ENCODE data around the gene LIMCH1.
"Not testable (repeated sequence)": the region's sequence is repeated elsewhere in the genome, so short reads cannot be mapped to it uniquely, and the experiment has no call there.

Gene LIMCH1

DNA sequence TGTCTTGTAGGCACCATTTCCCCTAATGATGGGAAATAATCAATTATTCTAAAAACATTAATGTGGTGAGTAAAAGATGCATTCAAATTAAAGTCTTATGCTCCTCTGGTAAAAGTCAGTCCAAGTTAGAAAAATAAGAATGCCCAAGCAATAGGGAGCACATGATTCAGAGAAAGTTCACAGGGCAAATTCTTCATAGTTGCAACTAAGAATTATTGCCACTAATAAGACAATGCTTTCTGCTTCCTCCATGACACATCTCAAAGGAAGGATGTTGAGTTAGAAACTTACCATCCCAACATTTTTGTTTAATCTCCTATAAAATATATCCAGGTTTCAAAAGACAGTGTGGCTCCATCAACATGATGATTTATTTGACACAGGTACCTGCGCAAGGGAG, 184.2 kb downstream of the LIMCH1 start:
- no peak for DNase-seq (ENCODE audit: low read depth in 2 of 3, low spot score in 1 of 3)

DNA sequence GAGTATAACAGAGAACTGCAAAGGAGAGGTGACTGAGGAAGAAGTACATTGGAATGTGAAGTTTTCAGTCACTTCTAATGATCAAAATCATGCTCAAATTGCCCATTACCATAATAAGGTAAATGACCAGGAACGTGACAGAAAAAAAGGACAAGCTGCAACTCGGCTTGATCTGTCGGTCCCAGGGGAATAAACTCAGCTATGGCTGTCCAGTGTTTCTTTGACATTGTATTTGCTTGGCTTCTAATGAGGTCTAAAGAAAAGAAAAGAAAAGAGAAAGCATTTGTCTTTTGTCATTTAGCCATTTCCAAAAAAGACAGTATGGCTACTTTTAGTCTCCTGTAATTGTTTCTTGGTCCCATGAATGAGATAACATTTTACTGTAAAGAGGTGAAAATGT, 185.3 kb downstream of the LIMCH1 start:
- no peak for DNase-seq (ENCODE audit: low read depth in 2 of 3, low spot score in 1 of 3)

DNA sequence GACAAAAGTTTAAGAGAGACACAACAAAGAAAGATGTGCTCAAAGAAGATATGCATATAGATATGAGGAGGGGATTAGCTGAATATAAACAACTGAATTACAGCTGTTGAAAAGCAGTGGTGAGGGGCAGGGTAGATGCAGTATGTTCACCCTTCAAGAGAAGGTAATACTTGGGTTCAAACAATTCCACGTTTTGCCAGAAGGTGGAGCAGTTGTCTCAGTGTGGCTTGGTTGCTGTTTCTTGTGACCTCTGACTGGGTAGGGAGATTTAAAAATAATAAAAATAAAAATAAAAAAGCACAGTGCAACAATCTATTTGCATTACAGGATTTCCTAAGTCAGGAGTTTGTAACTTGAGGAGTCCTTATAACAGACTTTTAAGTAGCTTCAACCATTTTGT, 187.3 kb downstream of the LIMCH1 start:
- no peak for DNase-seq (ENCODE audit: low read depth in 2 of 3, low spot score in 1 of 3)

DNA sequence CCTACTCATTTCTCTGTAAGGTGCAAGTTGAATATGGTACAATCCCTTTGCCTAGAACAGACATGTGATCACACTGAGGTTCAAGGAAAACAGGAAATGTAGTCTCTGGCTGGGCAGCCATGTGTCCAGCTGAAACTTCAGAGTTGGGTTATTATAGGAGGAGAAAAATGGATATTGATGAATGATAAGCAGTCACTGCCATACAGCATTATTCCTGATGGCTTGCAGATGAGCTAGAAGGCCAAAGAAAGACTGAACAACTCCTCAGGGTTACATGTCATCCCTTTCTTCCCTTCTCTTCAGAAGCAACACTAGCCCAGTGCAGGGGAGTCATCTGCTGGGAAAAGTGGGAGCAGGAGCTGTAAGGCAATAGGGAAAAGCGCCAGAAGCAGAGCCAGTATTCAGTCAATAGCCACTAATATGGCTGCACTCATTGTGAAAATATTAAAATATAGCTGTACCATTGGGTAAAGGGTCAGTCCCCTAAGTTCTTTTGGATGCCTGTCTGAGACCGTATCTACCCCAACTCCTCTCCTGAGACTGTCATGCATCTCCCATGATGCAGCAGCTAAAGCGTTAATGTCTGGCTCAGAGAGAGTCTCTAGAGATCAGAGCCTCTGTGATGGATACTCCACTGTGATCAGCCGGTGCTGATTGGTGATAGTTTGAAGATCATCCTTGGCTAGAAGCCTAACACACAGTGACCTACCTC, 190.1 kb downstream of the LIMCH1 start:
- no peak for DNase-seq (ENCODE audit: low read depth in 2 of 3, low spot score in 1 of 3)

DNA sequence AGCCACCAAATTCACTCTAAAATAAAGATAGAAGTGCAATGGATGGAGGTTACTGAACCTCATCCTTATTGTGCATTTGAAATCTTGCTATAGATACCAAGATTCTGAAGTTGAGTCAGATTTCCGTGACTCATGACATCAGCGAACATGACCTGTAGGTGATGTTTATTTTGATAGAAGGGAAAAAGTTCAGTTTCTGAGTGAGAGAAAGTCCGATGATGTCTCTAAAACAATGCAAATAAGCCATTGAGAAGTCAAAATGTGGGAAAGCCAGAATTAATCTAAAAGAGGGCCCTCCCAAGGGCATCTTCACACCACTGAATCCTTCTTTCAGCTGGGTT, 190.6 kb downstream of the LIMCH1 start:
- DNase-seq (ENCODE audit: low read depth in 2 of 3, low spot score in 1 of 3), result no peak

DNA sequence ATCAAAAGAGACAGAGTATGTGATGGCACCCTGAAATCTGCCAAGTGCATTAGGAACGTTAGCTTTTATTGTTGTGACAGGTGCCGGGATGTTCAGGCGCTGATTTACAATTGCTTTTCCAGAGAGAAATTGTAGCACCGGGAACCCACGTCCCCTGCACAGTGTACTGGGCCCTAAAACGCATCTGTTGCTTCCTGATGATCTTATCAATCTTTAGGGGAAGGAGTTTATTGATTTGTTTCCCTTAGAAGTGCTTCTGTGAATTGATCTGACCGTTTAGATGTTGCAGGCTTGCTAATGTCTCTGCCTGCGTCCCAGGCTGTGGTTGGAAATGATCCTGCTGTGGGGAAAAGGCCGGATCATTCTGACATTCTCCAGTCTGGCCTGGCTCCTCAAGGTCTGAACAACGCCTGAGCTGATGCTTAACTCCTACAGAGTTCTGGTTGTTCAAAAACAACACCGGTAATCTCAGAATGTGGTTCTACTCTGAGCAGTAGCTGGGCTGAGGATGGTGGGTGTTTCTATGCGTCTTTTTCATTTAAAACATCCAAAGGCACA, 193.7 kb downstream of the LIMCH1 start:
- DNase-seq (ENCODE audit: low read depth in 2 of 3, low spot score in 1 of 3), result no peak

DNA sequence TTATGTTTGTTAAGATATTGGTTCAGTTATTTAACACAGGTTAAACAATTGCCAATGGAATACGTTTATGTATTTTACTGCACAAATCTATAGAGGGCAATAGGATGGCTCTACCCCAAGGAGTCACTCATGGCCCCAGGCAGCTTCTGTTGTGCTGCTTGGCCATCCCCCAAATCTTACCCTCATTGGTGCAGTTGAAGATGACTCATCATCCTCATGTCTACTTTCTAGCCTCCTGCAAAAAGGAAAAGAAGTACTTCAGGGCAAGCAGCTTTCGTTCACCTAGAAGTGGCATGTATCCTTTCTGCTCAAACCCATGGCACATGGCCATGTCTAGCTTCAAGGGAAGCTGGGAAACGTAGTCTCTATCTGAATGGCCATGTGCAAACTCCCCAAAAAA, 196.4 kb downstream of the LIMCH1 start:
- DNase-seq (ENCODE audit: low read depth in 2 of 3, low spot score in 1 of 3), result no peak

DNA sequence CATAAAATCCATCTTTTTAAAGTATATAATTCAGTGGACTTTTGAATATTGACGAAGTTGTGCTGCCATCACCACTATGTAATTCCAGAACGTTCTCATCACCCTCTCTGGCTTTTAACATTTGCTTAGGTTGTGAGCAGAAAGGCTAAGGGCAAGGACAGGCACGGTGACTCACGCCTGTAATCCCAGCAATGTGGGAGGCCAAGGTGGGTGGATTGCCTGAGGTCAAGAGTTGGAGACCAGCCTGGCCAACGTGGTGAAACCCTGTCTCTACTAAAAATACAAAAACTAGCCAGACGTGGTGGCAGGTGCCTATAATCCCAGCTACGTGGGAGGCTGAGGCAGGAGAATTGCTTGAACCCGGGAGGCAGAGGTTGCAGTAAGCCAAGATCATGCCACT, 199.5 kb downstream of the LIMCH1 start:
- DNase-seq (ENCODE audit: low read depth in 2 of 3, low spot score in 1 of 3), result not testable (repeated sequence)

DNA sequence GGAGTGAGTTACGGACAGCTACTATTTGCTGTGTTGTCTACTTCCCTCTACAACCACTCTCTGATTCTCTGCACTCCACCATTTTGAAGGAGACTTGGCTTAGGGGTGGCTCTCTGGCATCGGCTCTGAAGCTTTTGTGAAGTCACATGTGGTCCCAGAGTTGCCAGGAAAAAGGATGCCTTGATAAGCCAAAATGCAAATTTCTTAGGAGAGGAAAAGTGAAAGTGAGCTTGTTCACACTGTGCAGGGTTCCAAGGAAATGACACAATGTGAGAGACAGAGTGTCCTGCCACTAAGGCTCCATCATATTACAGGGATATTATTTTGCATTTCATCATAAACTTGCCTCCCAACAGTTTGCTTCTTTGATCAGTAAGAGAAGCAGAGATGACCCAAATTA, 203.4 kb downstream of the LIMCH1 start:
- no peak for DNase-seq (ENCODE audit: low read depth in 2 of 3, low spot score in 1 of 3)

DNA sequence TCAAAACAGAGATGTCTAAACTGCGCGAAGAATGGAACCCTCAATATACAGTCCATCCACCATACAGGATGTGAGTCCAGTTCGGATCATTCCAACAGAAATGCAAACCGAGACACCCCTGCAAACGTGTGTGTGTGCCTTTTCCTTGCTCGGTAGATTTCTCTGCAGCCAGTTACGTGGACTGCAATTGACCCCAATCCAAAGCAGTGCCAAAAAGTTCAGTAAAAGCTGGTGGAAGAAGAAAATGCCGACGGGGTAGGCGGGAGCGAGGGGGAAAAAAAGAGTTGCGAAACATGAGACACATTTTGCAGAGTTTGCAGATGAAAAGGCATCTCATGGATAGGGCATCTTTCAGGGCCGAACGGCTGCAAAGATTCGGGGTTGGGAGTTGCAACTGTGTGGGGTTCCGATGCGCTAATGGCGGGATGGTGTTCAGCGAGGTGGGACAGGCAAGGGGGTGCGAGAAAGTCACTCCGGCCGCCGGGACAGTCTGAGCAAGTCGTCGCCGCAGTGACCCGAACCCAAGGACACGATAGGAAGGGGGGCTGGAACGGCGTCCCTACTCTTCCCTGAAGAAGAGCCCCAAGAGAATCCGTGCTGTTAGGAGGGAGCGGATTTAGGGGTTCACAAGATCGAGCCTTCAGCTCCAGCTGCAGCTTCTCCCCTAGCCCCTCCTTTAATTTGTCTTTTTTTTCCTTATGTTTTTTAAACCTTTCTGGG, 206.8 kb downstream of the LIMCH1 start:
- no peak for DNase-seq (ENCODE audit: low read depth in 2 of 3, low spot score in 1 of 3)

DNA sequence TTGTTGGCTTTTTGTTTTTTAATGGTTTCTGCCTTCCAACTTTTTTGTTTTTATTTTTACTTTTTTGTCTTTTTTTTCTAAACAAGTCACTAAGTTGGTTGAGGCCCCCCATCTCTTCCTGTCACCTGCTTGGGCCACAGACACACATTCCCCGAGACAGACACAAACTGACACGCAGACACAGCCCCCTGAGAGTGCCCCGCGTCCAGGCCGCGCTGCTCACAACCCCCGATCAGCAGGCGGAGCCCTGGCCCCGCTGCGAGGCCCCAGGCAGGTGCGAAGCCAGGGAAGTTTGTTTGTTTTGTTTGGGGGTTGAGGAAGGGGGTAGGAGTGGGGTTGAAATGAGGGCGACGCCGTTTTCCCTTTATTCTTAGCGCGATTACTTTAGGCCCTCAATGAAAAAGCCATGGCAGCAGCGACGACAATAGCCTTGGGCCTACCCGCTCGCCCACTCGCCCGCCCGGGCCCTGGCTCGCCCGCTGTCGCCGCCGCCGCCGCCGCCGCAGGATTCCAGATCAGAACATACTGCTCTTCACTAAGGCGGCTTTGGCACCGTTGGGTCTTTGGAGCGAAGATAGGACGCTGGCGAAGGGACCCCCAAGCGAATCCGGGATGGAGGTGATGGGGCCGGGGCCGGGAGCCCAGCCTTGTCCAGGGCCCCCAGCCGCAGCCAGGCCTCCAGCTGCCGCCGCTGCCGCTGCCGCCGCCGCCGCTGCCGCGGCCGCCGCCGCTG, 207.5 kb downstream of the LIMCH1 start:
- DNase-seq (ENCODE audit: low read depth in 2 of 3, low spot score in 1 of 3), result no peak

DNA sequence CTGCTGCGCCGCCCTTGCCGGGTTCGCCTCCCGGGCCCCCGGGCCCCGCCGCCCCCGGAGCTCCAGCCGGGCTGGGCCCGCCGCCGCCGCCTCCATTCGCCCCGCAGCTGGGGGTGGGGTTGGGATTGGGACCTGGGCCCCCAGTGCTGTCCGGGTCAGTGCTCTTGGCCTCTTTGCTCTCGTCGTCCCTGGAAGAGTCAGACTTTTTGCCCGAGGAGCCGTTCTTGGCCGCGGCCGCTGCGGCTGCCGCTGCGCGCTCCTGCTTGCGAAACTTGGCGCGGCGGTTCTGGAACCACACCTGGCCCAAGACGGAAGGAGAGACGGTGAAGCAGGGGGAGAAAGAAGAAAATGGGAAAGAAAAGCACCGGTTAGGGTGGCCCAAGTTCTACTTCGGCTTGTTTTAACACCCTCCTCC, 208.1 kb downstream of the LIMCH1 start:
- no peak for DNase-seq (ENCODE audit: low read depth in 2 of 3, low spot score in 1 of 3)

DNA sequence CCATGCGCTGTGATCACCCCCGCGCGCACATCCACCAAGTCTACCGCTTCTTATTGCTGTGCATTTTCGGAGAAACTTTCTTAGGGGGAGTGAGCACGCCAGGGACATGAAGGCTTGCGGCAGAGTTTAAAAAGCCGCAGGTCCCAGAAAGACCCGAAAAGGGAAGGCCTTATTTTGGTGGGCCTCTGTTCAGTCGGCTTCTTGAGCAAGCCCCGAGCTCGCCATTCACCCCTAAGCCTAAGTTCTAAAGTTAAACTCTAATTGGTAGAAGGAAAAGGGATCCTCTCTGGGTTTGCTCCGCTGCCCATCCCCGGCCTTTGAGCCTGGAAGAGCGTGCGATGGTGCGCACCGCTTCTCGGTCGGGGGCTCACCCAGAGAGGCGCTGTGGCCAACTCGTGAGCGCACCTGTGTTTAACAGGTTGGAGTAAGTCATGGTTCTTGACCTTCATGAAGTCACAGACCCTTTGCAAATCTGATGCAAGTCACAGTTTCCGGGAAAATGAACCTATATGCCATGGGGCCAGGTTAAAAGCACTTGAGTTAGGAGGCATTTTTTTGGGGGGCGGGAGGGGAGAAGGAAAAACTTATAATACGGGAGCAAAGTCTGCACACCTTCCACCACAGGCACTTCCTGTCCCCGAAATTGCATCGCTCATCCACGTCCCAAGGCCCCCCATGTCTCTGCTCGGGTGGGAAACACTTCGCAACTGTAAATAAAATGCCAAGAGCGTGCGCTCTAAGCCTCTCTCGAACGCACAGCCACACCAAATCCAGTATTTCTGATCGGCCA, 208.7 kb downstream of the LIMCH1 start:
- DNase-seq (ENCODE audit: low read depth in 2 of 3, low spot score in 1 of 3), result no peak

DNA sequence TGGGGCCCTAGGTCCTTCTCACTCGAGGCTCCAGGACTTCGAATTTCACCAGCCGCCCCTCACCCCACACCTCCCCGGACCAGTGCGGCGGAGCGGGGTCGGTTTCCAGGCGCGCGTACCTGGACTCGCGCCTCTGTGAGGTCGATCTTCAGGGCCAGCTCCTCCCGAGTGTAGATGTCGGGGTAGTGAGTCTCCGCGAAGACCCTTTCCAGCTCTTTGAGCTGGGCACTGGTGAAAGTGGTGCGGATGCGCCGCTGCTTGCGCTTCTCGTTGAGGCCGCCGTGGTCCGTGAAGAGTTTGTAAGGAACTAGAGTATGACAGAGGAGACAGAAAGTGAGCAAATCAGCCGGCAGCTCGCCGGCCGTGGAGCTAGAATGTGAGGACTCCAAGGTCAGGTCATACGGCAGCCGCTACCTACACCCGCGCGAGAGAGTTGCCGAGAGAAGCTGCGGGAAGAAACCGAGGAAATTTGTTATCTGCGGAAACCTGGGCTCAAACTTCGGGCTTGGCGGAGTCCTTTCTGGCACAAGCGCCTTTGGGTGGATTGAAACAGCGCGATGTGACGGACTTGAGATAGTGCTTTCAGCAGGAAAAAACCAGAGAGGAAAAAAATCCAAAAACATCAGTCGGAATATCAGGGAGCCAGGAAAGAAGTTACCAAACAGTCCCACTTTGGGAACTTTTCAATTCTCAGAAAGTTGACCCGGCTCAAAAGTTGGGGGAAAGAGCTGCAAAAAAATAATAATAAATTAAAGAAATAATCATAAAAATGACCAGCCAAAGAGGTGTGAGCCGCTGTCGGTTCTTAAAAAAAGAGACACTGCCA, 209.5 kb downstream of the LIMCH1 start:
- no peak for DNase-seq (ENCODE audit: low read depth in 2 of 3, low spot score in 1 of 3)

DNA sequence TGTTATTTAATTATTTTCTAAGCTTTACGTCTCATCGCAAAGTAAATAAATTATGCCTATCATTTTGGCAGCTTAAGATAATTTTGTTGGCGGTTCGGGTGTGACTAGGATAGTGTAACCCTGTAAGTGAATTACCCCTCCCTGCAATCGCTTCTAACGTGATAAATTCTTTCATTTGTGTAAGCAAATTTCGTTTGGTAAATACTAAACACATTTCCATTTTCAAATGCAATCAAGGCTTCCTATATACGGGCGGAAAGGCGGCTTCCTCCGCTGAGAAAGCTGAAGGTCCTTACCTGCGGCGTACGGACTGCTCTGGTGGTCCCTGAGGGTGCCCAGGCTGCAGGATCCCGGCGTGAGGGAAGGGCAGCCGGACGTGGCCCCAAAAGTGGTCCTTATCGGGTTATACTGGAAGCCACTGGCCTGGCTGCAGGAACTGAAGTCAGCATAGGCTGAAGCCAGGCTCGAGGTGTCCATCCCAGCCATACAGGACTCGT, 210.2 kb downstream of the LIMCH1 start:
- no peak for DNase-seq (ENCODE audit: low read depth in 2 of 3, low spot score in 1 of 3)

DNA sequence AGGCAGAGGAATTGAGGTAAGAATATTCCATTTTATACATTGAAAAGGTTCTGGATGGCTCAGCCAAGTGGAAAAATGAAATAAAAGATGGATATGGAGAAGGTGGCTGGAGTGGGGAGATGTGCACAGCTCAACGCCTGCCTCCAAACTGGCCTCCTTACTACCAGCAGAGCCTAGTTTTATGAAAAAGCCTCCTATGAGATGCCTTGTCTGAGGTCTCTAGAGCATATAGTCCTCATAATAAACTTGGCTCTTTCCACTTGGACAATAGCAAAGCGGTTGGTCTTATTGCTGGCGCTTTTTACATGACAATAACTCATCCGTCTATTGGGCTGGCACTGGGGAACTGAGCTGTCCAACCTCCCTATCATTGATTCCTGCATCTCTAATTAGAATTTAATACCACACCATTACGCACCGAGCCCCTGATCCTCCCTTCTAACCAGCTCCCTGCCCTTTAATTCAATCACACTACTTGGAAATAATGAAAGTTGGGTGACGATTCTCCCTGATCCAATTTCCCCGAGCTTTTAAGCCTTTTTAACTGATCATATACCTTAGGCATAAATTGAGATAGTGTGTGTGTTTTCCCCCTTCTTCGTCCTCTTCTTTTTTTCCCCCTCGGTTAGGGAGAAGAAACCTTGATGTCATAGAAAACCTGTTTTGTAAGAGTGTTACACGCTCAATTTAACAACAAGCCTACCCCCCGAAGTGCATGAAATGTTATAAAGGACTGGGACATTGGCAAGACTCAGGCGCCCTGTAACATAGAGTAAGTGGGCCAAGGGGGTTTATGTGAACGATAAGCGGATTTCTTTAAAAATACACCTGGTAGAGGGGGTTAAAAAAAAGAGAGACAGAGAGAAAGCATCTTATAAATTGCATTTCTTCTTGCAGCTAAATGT, 210.9 kb downstream of the LIMCH1 start, which contains the start of gene PHOX2B:
Gene PHOX2B (minus strand): TSS at position 155 of the 905 bp plus-strand sequence. CDS start 115 bp downstream, at position 40.
- no peak for DNase-seq (ENCODE audit: low read depth in 2 of 3, low spot score in 1 of 3)

DNA sequence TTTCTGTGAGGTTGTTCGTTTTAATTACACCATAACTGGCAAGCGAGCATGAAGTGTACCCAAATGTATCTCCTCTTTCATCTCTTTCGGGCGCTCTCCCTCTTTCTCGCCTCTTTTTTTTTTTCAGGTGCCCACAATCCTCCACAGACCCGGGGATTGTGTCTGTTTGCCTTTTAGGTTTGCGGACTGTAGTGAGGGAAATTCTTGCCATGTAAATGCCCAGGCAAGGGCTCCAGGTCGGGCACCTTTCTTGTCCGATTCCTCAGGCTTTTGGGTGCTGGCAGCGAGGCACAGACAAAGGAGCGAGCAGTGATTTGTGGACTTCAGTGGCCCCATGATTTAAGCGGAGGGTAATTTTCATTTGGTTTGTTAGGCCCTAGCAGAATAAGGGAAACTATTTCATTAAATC, 211.7 kb downstream of the LIMCH1 start:
- DNase-seq (ENCODE audit: low read depth in 2 of 3, low spot score in 1 of 3), result no peak

Measured in stimulated activated CD4-positive, alpha-beta T cell treated with anti-CD3 and anti-CD28 coated beads, Interleukin-12 subunit alpha, Interleukin-12 subunit beta, amount 100 ng/mL, for 48 hours (primary cell).